ENCODE data around the gene SMYD3.

Gene SMYD3

GRCh38 chr1:246460406-246460805, 46.7 kb downstream of the SMYD3 start:
- DNase-seq = no peak

GRCh38 chr1:246459221-246459620, 47.9 kb downstream of the SMYD3 start:
- DNase-seq = no peak

GRCh38 chr1:246455476-246455875, 51.6 kb downstream of the SMYD3 start:
- no peak for DNase-seq

- DNase-seq = no peak
Measured at GRCh38 chr1:246454655-246455054, 52.4 kb downstream of the SMYD3 start.

- DNase-seq = peak; percentile 21
Measured at GRCh38 chr1:246450611-246451251, 56.3 kb downstream of the SMYD3 start.

GRCh38 chr1:246448373-246448772, 58.7 kb downstream of the SMYD3 start:
- no peak for DNase-seq

GRCh38 chr1:246447501-246447900, 59.6 kb downstream of the SMYD3 start:
- no peak for DNase-seq

- no peak for DNase-seq
Measured at GRCh38 chr1:246445503-246445902, 61.6 kb downstream of the SMYD3 start.

- no peak for DNase-seq
Measured at GRCh38 chr1:246444617-246445016, 62.5 kb downstream of the SMYD3 start.

GRCh38 chr1:246437961-246438360, 69.1 kb downstream of the SMYD3 start:
- no peak for DNase-seq

- DNase-seq = no peak
Measured at GRCh38 chr1:246435421-246436041, 71.5 kb downstream of the SMYD3 start.

- no peak for DNase-seq
Measured at GRCh38 chr1:246434335-246434734, 72.7 kb downstream of the SMYD3 start.

GRCh38 chr1:246428542-246429308, 78.4 kb downstream of the SMYD3 start:
- DNase-seq = peak; percentile 99

- DNase-seq = peak; percentile 51
Measured at GRCh38 chr1:246427611-246428010, 79.5 kb downstream of the SMYD3 start.

- DNase-seq = no peak
Measured at GRCh38 chr1:246425895-246426294, 81.2 kb downstream of the SMYD3 start.

- no peak for DNase-seq
Measured at GRCh38 chr1:246425139-246425794, 81.8 kb downstream of the SMYD3 start.

GRCh38 chr1:246420300-246420699, 86.8 kb downstream of the SMYD3 start:
- no peak for DNase-seq

GRCh38 chr1:246418565-246419312, 88.3 kb downstream of the SMYD3 start:
- DNase-seq = no peak

GRCh38 chr1:246417813-246418564, 89.1 kb downstream of the SMYD3 start:
- DNase-seq = no peak

- DNase-seq = peak; percentile 49
Measured at GRCh38 chr1:246417152-246417812, 89.8 kb downstream of the SMYD3 start.

- no peak for DNase-seq
Measured at GRCh38 chr1:246416261-246416660, 90.8 kb downstream of the SMYD3 start.

Data from HCEC 1CT (cell line).